Mucosa of descending colon (tissue), 3 donors: Measurements from ENCODE around the gene SMIM41. TPM values are rescaled to one million over a fixed set of nuclear protein-coding genes. Genes with fewer than 3 reads are reported as not detected.

ENCODE experiments used
- ATAC-seq: fragments of 200-7000 bp; cut with Tn5 transposase; one replicate; pipeline ENCODE4 v1.9.1; 2020; ENCODE audit warnings: mild to moderate bottlenecking, moderate library complexity
- DNase-seq, 3 donors: peaks; one replicate each; pipeline ENCODE4 v3.0.0-alpha.2; 2020
- H3K36me3 ChIP-seq: fragments of 200-600 bp; one replicate; pipeline ENCODE4 v1.8.0; 2021; ENCODE audit warnings: low read depth, mild to moderate bottlenecking
- H3K4me1 ChIP-seq: fragments of 200-600 bp; one replicate; pipeline ENCODE4 v1.8.0; 2021; ENCODE audit warnings: low read depth, mild to moderate bottlenecking
- H3K4me3 ChIP-seq: fragments of 200-600 bp; one replicate; pipeline ENCODE4 v1.8.0; 2021; ENCODE audit warnings: mild to moderate bottlenecking
- H3K9me3 ChIP-seq: fragments of 200-600 bp; one replicate; pipeline ENCODE4 v1.8.0; 2021; ENCODE audit warnings: mild to moderate bottlenecking
- CTCF ChIP-seq: fragments of 200-600 bp; IDR thresholded peaks from one replicate; pipeline ENCODE4 v1.8.0; 2022; ENCODE audit warnings: antibody characterized with exemption, mild to moderate bottlenecking
- intact Hi-C, 2 donors: fragments of 100-400 bp; cut with DNase I in 1 of 2; cut with micrococcal nuclease in 1 of 2; formaldehyde crosslinking; loops; one replicate each; pipeline versions ENCODE4 v1.11.0 to v1.11.1; 2022; cut with DNase I, micrococcal nuclease
- total RNA-seq, 3 donors: library from RNA; stranded (reverse); fragmentation: NEBNext Ultra II Directional in 2 of 3; extraction: Animal tissue kit (Norgen Biotek cat#: 25700) in 2 of 3; gene quantifications; one replicate each; pipeline versions ENCODE4 v1.2.1 to v1.2.4, GENCODE V29; 2021 to 2023
- donor health status: DM: no; HTN: no; CAD: no; lungs with moderate emphysema.
- donor health status: DM: no; HTN: no; CAD: no.
- donor health status: DM: no; HTN: yes; CAD: no.

Gene SMIM41
- total RNA-seq, 3 donors from 2014 or later, result 0.32 to 0.41 TPM; not detected in 1

GRCh38 chr12:52130711-52131110 lies 51.2 kb downstream of the SMIM41 start:
- intact Hi-C loops, result no loop called here
- Histone ChIP-seq H3K4me3 (no peak overlapping the region), H3K4me1 (no peaks in the 10 kb centered on the region), H3K36me3 (no peaks in the 10 kb centered on the region), H3K9me3 (no peaks in the 10 kb centered on the region)
- ATAC-seq (no peak), DNase-seq (no peak)
- no peak for TF ChIP-seq CTCF

- ATAC-seq, result no peak
- intact Hi-C loops, result no loop called here
- Histone ChIP-seq H3K4me1 (no peaks in the 10 kb centered on the region), H3K4me3 (no peak overlapping the region), H3K36me3 (no peaks in the 10 kb centered on the region), H3K9me3 (no peaks in the 10 kb centered on the region)
- TF ChIP-seq CTCF, result no peak
- no peak for DNase-seq
Measured at GRCh38 chr12:52132754-52133161, 53.3 kb downstream of the SMIM41 start.

GRCh38 chr12:52137746-52138145 lies 58.2 kb downstream of the SMIM41 start:
- ATAC-seq (no peak), DNase-seq (no peak)
- Histone ChIP-seq H3K36me3 (no peaks in the 10 kb centered on the region), H3K9me3 (no peaks in the 10 kb centered on the region), H3K4me1 (no peaks in the 10 kb centered on the region), H3K4me3 (no peak overlapping the region)
- intact Hi-C loops, result no loop called here
- no peak for TF ChIP-seq CTCF

- no peaks in the 10 kb centered on the region for H3K36me3 ChIP-seq
- peaks cover 3% of the 10 kb centered on the region for H3K4me1 ChIP-seq
- no peak for ATAC-seq
- TF ChIP-seq CTCF, result no peak
- no peak for DNase-seq
- no peak overlapping the region for H3K4me3 ChIP-seq
- H3K9me3 ChIP-seq, result no peaks in the 10 kb centered on the region
- intact Hi-C loops, result no loop called here
Measured at GRCh38 chr12:52139147-52139546, 59.6 kb downstream of the SMIM41 start.

- H3K4me3 ChIP-seq, result no peak overlapping the region
- H3K4me1 ChIP-seq, result peaks cover 7% of the 10 kb centered on the region
- TF ChIP-seq CTCF, result peak; percentile 39
- no peaks in the 10 kb centered on the region for H3K9me3 ChIP-seq
- ATAC-seq, result peak; percentile 61
- H3K36me3 ChIP-seq, result no peaks in the 10 kb centered on the region
- intact Hi-C loops, result loop anchor here in 1 of 2 donors (5.0 kb wide), 1 partner anchor 733 kb away; no protein-coding TSS in a partner anchor
- peak in 2 of 3 donors; percentile 66 to 75 for DNase-seq
Measured at GRCh38 chr12:52139579-52140062, 60.1 kb downstream of the SMIM41 start.

- DNase-seq, result no peak
- H3K4me3 ChIP-seq, result no peak overlapping the region
- H3K4me1 ChIP-seq, result peaks cover 9% of the 10 kb centered on the region
- no peak for ATAC-seq
- intact Hi-C loops, result loop anchor here in 1 of 2 donors (5.0 kb wide), 1 partner anchor 731 kb away; no protein-coding TSS in a partner anchor
- no peaks in the 10 kb centered on the region for H3K36me3 ChIP-seq
- TF ChIP-seq CTCF, result no peak
- no peaks in the 10 kb centered on the region for H3K9me3 ChIP-seq
Measured at GRCh38 chr12:52141306-52141705, 61.8 kb downstream of the SMIM41 start.
